Measurements from ENCODE around the gene GPR87. TPM values are rescaled to one million over a fixed set of nuclear protein-coding genes. Genes with fewer than 3 reads are reported as not detected.
A peak's percentile ranks its signal among the peaks of the same experiment; 100 is the strongest.

Gene GPR87, protein sequence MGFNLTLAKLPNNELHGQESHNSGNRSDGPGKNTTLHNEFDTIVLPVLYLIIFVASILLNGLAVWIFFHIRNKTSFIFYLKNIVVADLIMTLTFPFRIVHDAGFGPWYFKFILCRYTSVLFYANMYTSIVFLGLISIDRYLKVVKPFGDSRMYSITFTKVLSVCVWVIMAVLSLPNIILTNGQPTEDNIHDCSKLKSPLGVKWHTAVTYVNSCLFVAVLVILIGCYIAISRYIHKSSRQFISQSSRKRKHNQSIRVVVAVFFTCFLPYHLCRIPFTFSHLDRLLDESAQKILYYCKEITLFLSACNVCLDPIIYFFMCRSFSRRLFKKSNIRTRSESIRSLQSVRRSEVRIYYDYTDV
- polyA plus RNA-seq (2011; rRNA removed) (0.52 and 0.56 TPM in 2 replicates), polyA plus RNA-seq (2017; fragmentation: RNase III; extraction: RNeasy Plus Mini Kit Qiagen cat#74134 plus additional on column Dnase treatment) (0.41 to 0.66 TPM (median 0.41 TPM) in 3 replicates), polyA minus RNA-seq (2011; rRNA and poly(A)+ RNA removed) (0.17 TPM in 1 of 2 replicates, not detected in the other)
- polyA plus RNA-seq (2012; cell fraction: cytosol; rRNA removed) = 0.11 and 0.12 TPM in 2 replicates
- 0.11 and 0.16 TPM in 2 replicates for polyA plus RNA-seq (2012; cell fraction: nucleus; rRNA removed)

DNA sequence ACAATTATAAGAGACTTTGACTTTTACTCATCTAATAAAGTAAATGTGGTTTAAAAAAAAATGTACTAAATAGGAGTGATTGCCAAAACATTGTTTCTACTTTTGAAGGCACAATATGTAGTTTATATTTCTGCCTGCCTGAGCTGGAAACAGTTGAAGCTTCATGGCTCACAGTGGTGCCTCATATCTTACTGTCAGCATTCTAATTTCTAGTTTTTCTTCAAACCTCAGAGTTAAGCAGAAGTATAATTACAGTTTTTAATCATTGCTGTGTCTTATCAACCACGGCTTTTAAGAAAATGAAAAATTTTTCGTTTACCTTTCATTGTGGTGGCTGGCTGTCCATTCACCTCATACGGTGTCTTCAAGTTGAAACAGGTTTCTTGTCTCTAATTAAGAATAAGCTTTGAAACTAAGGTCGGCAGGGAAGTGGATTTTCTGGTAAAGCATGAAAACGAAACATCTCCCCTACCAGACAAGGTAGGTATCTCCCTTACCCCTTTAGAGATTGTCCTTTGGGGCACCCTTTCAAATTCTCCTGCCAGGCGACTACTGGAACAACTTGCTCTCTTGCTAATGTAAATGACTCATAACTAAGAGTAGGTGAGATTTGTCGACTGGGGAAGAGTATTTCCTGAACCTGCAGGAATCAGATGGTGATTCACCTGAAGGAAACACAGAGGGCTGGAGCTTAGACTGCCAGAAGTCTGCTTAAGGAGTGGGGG, at the start of gene GPR87:
GPR87 (minus strand) TSS at position 554 of the 725 bp plus-strand sequence. CDS start 16,720 bp downstream, outside the sequence.
- 68% methylated on average over 7 of the region's 7 CpGs for WGBS (ENCODE audit: missing lambda C conversion rate)
- ATAC-seq = peak; percentile 59 to 64; a peak in 2 of 6 replicates
- peaks cover 20% of the 10 kb centered on the region; the same call in 2 of the 3 replicates for H3K4me1 ChIP-seq
- ChIA-PET CTCF (interaction anchor here (0.9 to 1.5 kb wide), 2 partner anchors 9 to 11 kb away, joined by 4 to 7 read pairs; no protein-coding TSS in a partner anchor), POLR2A (interaction anchor here (0.8 kb wide), 2 partner anchors 11 to 12 kb away, joined by 3 to 5 read pairs; no protein-coding TSS in a partner anchor)
- H3K9me3 ChIP-seq = no peaks in the 10 kb centered on the region
- DNase-seq (ENCODE audit: low read depth in 1 of 2, low spot score in 1 of 2) = peak; percentile 35 to 39
- TF ChIP-seq FOSB (CRISPR knock-in tag; IDR thresholded peaks at IDR 0.05) (no peak), MAZ (IDR thresholded peaks at IDR 0.05; ENCODE audit: borderline replicate concordance, low read depth, low read length) (no peak), FOSL2 (IDR thresholded peaks at IDR 0.05) (peak; percentile 41; the same call in 1 of the 2 replicates), FOSL2 (CRISPR knock-in tag; IDR thresholded peaks at IDR 0.05) (peak; percentile 26; the same call in 1 of the 2 replicates), HOXB5 (CRISPR knock-in tag; IDR thresholded peaks at IDR 0.05) (no peak), ZSCAN20 (CRISPR knock-in tag; IDR thresholded peaks at IDR 0.05) (no peak), ZNF302 (CRISPR knock-in tag; IDR thresholded peaks at IDR 0.05) (no peak)
- peak within 1 kb of the TSS; percentile 15 to 60; a peak in 1 of 6 replicates for H3K27ac ChIP-seq
- FAIRE-seq = no peak
- no peak within 1 kb of the TSS for H3K4me3 ChIP-seq
- H3K4me2 ChIP-seq = peak within 1 kb of the TSS; percentile 22; the same call in 1 of the 3 replicates

DNA sequence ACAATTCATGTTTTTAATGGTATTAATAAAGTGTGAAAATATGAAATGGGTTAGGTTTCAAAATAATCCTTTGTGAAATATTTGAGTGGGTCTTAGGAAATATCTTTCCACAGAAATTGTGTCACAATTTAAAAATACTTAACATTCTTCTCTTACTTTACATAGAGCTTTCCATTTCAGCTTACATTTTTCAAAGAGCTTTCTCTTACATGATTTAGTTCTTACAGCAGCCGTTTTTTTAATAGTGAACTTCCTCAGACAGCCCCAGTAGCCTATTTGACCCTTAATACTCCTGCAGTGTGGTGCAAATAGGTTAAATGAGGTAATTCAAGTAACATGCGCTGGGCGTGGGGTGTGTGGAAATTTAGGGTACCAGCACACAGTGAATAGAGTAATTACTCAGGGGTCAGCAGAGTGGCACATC, 46.1 kb upstream of the GPR87 start:
- CTCF ChIA-PET = no interaction called here
- ATAC-seq = no peak
- POLR2A ChIA-PET = no interaction called here

DNA sequence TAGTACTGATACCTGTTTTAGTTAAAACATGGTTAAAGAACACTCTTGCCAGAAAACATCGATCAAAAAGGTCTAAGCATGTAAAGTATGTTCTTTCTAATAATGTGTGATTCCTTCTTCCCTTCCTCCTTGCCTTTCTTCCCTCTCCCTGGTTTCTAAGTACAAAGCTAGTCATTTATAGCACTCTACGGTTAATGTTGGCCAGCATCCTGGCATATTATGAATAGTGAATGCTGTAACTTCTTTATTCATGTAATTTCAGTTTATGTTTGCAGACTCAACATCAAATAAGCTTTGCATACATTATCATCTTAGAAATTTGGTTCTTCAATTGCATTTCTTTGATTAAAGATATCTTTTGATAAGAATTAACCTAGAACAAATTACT, 40.8 kb upstream of the GPR87 start:
- no peak for TF ChIP-seq NFE2L2 (conservative IDR thresholded peaks at IDR 0.05; ENCODE audit: low read length)
- TF ChIP-seq EHMT2 (IDR thresholded peaks at IDR 0.05; ENCODE audit: low read depth) = no peak
- no peak for TF ChIP-seq RNF2 (IDR thresholded peaks at IDR 0.05; ENCODE audit: borderline replicate concordance, low read depth)
- no peak for TF ChIP-seq SMC3 (IDR thresholded peaks at IDR 0.05)
- no peak for TF ChIP-seq MAZ (IDR thresholded peaks at IDR 0.05; ENCODE audit: borderline replicate concordance, low read depth, low read length)
- TF ChIP-seq NR3C1 (IDR thresholded peaks at IDR 0.05) = no peak
- TF ChIP-seq NPAS2 (CRISPR knock-in tag; IDR thresholded peaks at IDR 0.05; ENCODE audit: borderline replicate concordance) = no peak
- H3K4me1 ChIP-seq = no peaks in the 10 kb centered on the region
- H3K4me2 ChIP-seq = no peak overlapping the region
- no peak overlapping the region for H3K4me3 ChIP-seq
- CTCF ChIA-PET = interaction anchor here (1.0 kb wide), 1 partner anchor 31 kb away, joined by 3 read pairs; no protein-coding TSS in a partner anchor
- ATAC-seq (no peak), DNase-seq (ENCODE audit: low read depth in 1 of 2, low spot score in 1 of 2) (no peak), FAIRE-seq (no peak)
- POLR2A ChIA-PET = no interaction called here
- WGBS (ENCODE audit: missing lambda C conversion rate) = 68% methylated on average over 2 of the region's 2 CpGs
- no peak overlapping the region for H3K27ac ChIP-seq
- H3K9me3 ChIP-seq = no peaks in the 10 kb centered on the region

More for the DNA sequence above, 46.1 kb upstream of the GPR87 start:
- Histone ChIP-seq H3K27ac (no peak overlapping the region), H3K4me3 (no peak overlapping the region), H3K4me1 (no peaks in the 10 kb centered on the region), H3K9me3 (no peaks in the 10 kb centered on the region), H3K4me2 (no peak overlapping the region)
- FAIRE-seq = no peak
- DNase-seq (ENCODE audit: low read depth in 1 of 2, low spot score in 1 of 2) = no peak
- no peak for TF ChIP-seq EP300 (IDR thresholded peaks at IDR 0.05)
- TF ChIP-seq, protein P1, sequence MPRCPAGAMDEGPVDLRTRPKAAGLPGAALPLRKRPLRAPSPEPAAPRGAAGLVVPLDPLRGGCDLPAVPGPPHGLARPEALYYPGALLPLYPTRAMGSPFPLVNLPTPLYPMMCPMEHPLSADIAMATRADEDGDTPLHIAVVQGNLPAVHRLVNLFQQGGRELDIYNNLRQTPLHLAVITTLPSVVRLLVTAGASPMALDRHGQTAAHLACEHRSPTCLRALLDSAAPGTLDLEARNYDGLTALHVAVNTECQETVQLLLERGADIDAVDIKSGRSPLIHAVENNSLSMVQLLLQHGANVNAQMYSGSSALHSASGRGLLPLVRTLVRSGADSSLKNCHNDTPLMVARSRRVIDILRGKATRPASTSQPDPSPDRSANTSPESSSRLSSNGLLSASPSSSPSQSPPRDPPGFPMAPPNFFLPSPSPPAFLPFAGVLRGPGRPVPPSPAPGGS (IDR thresholded peaks at IDR 0.05) = no peak
- no peak for TF ChIP-seq ZNF302 (CRISPR knock-in tag; IDR thresholded peaks at IDR 0.05)
- no peak for TF ChIP-seq HOXB5 (CRISPR knock-in tag; IDR thresholded peaks at IDR 0.05)
- TF ChIP-seq, protein P2, sequence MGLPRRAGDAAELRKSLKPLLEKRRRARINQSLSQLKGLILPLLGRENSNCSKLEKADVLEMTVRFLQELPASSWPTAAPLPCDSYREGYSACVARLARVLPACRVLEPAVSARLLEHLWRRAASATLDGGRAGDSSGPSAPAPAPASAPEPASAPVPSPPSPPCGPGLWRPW (IDR thresholded peaks at IDR 0.05) = no peak
- TF ChIP-seq MAFK (IDR thresholded peaks at IDR 0.05; ENCODE audit: partially characterized antibody) = no peak
- TF ChIP-seq, protein P3, sequence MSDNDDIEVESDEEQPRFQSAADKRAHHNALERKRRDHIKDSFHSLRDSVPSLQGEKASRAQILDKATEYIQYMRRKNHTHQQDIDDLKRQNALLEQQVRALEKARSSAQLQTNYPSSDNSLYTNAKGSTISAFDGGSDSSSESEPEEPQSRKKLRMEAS (IDR thresholded peaks at IDR 0.05) = no peak
- no peak for TF ChIP-seq CHD4 (IDR thresholded peaks at IDR 0.05; ENCODE audit: borderline replicate concordance)
- TF ChIP-seq, protein P4, sequence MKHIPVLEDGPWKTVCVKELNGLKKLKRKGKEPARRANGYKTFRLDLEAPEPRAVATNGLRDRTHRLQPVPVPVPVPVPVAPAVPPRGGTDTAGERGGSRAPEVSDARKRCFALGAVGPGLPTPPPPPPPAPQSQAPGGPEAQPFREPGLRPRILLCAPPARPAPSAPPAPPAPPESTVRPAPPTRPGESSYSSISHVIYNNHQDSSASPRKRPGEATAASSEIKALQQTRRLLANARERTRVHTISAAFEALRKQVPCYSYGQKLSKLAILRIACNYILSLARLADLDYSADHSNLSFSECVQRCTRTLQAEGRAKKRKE (CRISPR knock-in tag; IDR thresholded peaks at IDR 0.05; ENCODE audit: low read depth) = no peak
- TF ChIP-seq RFX5 (IDR thresholded peaks at IDR 0.05) = no peak
- no peak for TF ChIP-seq MAZ (IDR thresholded peaks at IDR 0.05; ENCODE audit: borderline replicate concordance, low read depth, low read length)
- 77% methylated on average over 3 of the region's 3 CpGs for WGBS (ENCODE audit: missing lambda C conversion rate)
